ENCODE data around the gene ATAD1. TPM values are rescaled to one million over a fixed set of nuclear protein-coding genes. Genes with fewer than 3 reads are reported as not detected.
"Not testable (repeated sequence)": the region's sequence is repeated elsewhere in the genome, so short reads cannot be mapped to it uniquely, and the experiment has no call there.

The ATAD1 gene
- total RNA-seq, 1 experiment from 2014 or later: 0.81 TPM

GRCh38 chr10:87757685-87758084 lies 60.3 kb downstream of the ATAD1 start:
- peak; percentile 1 for DNase-seq (ENCODE audit: low spot score)

- peak; percentile 1 for DNase-seq (ENCODE audit: low spot score)
These were observed 63.8 kb downstream of the ATAD1 start for GRCh38 chr10:87753995-87754866.

GRCh38 chr10:87752566-87752965 lies 65.5 kb downstream of the ATAD1 start:
- DNase-seq (ENCODE audit: low spot score): no peak

GRCh38 chr10:87751274-87751673 lies 66.8 kb downstream of the ATAD1 start:
- no peak for DNase-seq (ENCODE audit: low spot score)

GRCh38 chr10:87750817-87751216 lies 67.2 kb downstream of the ATAD1 start:
- no peak for DNase-seq (ENCODE audit: low spot score)

GRCh38 chr10:87750001-87750671 lies 67.9 kb downstream of the ATAD1 start:
- DNase-seq (ENCODE audit: low spot score): no peak

GRCh38 chr10:87748244-87748643 lies 69.8 kb downstream of the ATAD1 start:
- DNase-seq (ENCODE audit: low spot score): not testable (repeated sequence)

GRCh38 chr10:87746911-87747310 lies 71.1 kb downstream of the ATAD1 start:
- DNase-seq (ENCODE audit: low spot score): no peak

GRCh38 chr10:87744606-87745005 lies 73.4 kb downstream of the ATAD1 start:
- DNase-seq (ENCODE audit: low spot score): no peak

- DNase-seq (ENCODE audit: low spot score): not testable (repeated sequence)
These were observed 74.9 kb downstream of the ATAD1 start for GRCh38 chr10:87742992-87743610.

- no peak for DNase-seq (ENCODE audit: low spot score)
These were observed 77.8 kb downstream of the ATAD1 start for GRCh38 chr10:87740254-87740655.

GRCh38 chr10:87739703-87740102 lies 78.3 kb downstream of the ATAD1 start:
- DNase-seq (ENCODE audit: low spot score): no peak

- not testable (repeated sequence) for DNase-seq (ENCODE audit: low spot score)
These were observed 79.8 kb downstream of the ATAD1 start for GRCh38 chr10:87738253-87738652.

- no peak for DNase-seq (ENCODE audit: low spot score)
These were observed 82.8 kb downstream of the ATAD1 start for GRCh38 chr10:87734987-87735827.

GRCh38 chr10:87733081-87733480 lies 84.9 kb downstream of the ATAD1 start:
- no peak for DNase-seq (ENCODE audit: low spot score)

- no peak for DNase-seq (ENCODE audit: low spot score)
These were observed 88.1 kb downstream of the ATAD1 start for GRCh38 chr10:87729940-87730339.

- no peak for DNase-seq (ENCODE audit: low spot score)
These were observed 93.2 kb downstream of the ATAD1 start for GRCh38 chr10:87724789-87725188.

GRCh38 chr10:87723500-87723899 lies 94.5 kb downstream of the ATAD1 start:
- DNase-seq (ENCODE audit: low spot score): no peak

GRCh38 chr10:87722716-87723115 lies 95.3 kb downstream of the ATAD1 start:
- no peak for DNase-seq (ENCODE audit: low spot score)

GRCh38 chr10:87721781-87722180 lies 96.2 kb downstream of the ATAD1 start:
- no peak for DNase-seq (ENCODE audit: low spot score)

- no peak for DNase-seq (ENCODE audit: low spot score)
These were observed 97.4 kb downstream of the ATAD1 start for GRCh38 chr10:87720665-87721064.

- no peak for DNase-seq (ENCODE audit: low spot score)
These were observed 101.7 kb downstream of the ATAD1 start for GRCh38 chr10:87716348-87716670.

Data from H4 (cell line).